Fibroblast of lung (primary cell): ENCODE measurements around the gene CCDC85A. TPM values are rescaled to one million over a fixed set of nuclear protein-coding genes. Genes with fewer than 3 reads are reported as not detected.

Experiments used
- DNase-seq, 2 donors: peaks; one replicate each; pipeline versions ENCODE4 v3.0.0 to v3.0.0-alpha.2; 2010; ENCODE audit warnings: low read depth in 2 of 2
- H2AFZ ChIP-seq: 2 replicates; pipeline ENCODE4 v1.5.1; 2012; ENCODE audit warnings: low read length, control low read depth, inconsistent platforms
- H3K27ac ChIP-seq: 2 replicates; pipeline ENCODE4 v1.5.1; 2011; ENCODE audit warnings: low read length, control low read depth; ENCODE audit not compliant: insufficient read depth
- H3K27me3 ChIP-seq: 2 replicates; pipeline ENCODE4 v1.5.1; 2011; ENCODE audit warnings: mild to moderate bottlenecking, low read length; ENCODE audit not compliant: control insufficient read depth, insufficient read depth
- H3K36me3 ChIP-seq: 2 replicates; pipeline ENCODE4 v1.5.1; 2011; ENCODE audit warnings: low read length; ENCODE audit not compliant: control insufficient read depth, insufficient read depth
- H3K4me1 ChIP-seq: 2 replicates; pipeline ENCODE4 v1.5.1; 2011; ENCODE audit warnings: low read length; ENCODE audit not compliant: control insufficient read depth, insufficient read depth; ENCODE audit errors: extremely low read depth
- H3K4me2 ChIP-seq: 2 replicates; pipeline ENCODE4 v1.5.1; 2011; ENCODE audit warnings: low read length, control low read depth; ENCODE audit not compliant: insufficient read depth; ENCODE audit errors: extremely low read depth
- H3K4me3 ChIP-seq, 4 experiments: fragments of 200-600 bp in 1 of 4; sonication (generic) in 1 of 4; replicated peaks in 1 of 4; 2 replicates each; pipeline ENCODE4 v1.5.1; 2011 to 2016; ENCODE audit warnings: low read length in 4 of 4, low read depth in 3 of 4, mild to moderate bottlenecking in 3 of 4, control low read depth in 2 of 4, inconsistent platforms in 1 of 4, mixed read lengths in 1 of 4; ENCODE audit not compliant: insufficient read depth in 1 of 4; ENCODE audit errors: control extremely low read depth in 1 of 4
- H3K79me2 ChIP-seq: 2 replicates; pipeline ENCODE4 v1.5.1; 2012; ENCODE audit warnings: mild to moderate bottlenecking, low read length, inconsistent platforms; ENCODE audit not compliant: control insufficient read depth, insufficient read depth
- H3K9ac ChIP-seq: 2 replicates; pipeline ENCODE4 v1.5.1; 2011; ENCODE audit warnings: mild to moderate bottlenecking, low read length, control low read depth; ENCODE audit not compliant: insufficient read depth
- H3K9me3 ChIP-seq: 2 replicates; pipeline ENCODE4 v1.5.1; 2012; ENCODE audit warnings: low read depth, low read length; ENCODE audit not compliant: control insufficient read depth, insufficient read depth
- H4K20me1 ChIP-seq: 2 replicates; pipeline ENCODE4 v1.5.1; 2011; ENCODE audit warnings: low read length; ENCODE audit not compliant: control insufficient read depth, insufficient read depth; ENCODE audit errors: extremely low read depth
- EZH2 ChIP-seq: IDR thresholded peaks from 2 replicates; pipeline ENCODE4 v1.5.1; 2012; ENCODE audit warnings: low read length, control low read depth, mild to moderate bottlenecking; ENCODE audit errors: missing control alignments
- polyA plus RNA-seq, 2 donors: library from polyadenylated mRNA; depleted of rRNA in 1 of 2; stranded (reverse) in 1 of 2; unstranded in 1 of 2; fragments of >200 nt; gene quantifications; 2 replicates each; pipeline ENCODE4 v1.2.1, GENCODE V29; 2011 to 2012; ENCODE audit warnings: missing spikeins in 1 of 2
- total RNA-seq: library from RNA; depleted of rRNA; stranded (reverse); fragments of >200 nt; gene quantifications from 2 replicates; pipeline ENCODE4 v1.2.1, GENCODE V29; 2014
- TF ChIP-seq, protein P1 (sequence below), 2 donors: IDR thresholded peaks in 1 of 2; conservative IDR thresholded peaks in 1 of 2; 1 replicate in 1 of 2; 2 replicates in 1 of 2; pipeline ENCODE4 v1.5.1; 2011 to 2012; ENCODE audit warnings: low read length in 2 of 2, control low read depth in 1 of 2, inconsistent platforms in 1 of 2, low read depth in 1 of 2, mild to moderate bottlenecking in 1 of 2

The CCDC85A gene
- total and polyA plus RNA-seq, 2 donors (not counting 1 experiment from before 2014, with no cell fraction given), result 0.03 TPM; not detected in 1

DNA sequence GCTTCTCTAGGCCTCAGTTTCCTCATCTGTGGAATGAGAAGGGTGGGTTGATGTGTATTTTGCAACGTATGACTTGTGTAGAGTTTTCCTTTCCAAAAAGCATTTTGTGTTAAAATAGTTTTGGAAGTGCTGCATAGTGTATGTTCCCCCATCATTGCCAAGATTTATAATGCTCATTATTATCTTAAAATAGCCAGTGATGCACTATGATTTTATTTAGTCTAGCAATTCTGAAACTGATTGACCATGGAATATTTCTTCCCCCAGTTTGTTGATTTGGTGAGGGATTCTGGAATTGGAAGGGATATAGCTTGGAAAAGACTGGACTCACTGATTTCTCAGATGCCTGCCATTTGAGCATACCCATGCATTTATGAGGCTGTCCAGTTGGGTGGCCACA, 130.6 kb downstream of the CCDC85A start:
- Histone ChIP-seq H3K9me3 (no peaks in the 10 kb centered on the region), H3K27ac (no peak overlapping the region), H3K4me2 (no peak overlapping the region), H3K27me3 (no peaks in the 10 kb centered on the region), H4K20me1 (no peaks in the 10 kb centered on the region), H3K36me3 (no peaks in the 10 kb centered on the region), H3K4me1 (no peaks in the 10 kb centered on the region), H3K9ac (no peak overlapping the region), H3K4me3 (no peak overlapping the region), H2AFZ (no peak overlapping the region), H3K79me2 (no peaks in the 10 kb centered on the region)
- DNase-seq, result no peak
- TF ChIP-seq, protein P1, sequence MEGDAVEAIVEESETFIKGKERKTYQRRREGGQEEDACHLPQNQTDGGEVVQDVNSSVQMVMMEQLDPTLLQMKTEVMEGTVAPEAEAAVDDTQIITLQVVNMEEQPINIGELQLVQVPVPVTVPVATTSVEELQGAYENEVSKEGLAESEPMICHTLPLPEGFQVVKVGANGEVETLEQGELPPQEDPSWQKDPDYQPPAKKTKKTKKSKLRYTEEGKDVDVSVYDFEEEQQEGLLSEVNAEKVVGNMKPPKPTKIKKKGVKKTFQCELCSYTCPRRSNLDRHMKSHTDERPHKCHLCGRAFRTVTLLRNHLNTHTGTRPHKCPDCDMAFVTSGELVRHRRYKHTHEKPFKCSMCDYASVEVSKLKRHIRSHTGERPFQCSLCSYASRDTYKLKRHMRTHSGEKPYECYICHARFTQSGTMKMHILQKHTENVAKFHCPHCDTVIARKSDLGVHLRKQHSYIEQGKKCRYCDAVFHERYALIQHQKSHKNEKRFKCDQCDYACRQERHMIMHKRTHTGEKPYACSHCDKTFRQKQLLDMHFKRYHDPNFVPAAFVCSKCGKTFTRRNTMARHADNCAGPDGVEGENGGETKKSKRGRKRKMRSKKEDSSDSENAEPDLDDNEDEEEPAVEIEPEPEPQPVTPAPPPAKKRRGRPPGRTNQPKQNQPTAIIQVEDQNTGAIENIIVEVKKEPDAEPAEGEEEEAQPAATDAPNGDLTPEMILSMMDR (conservative IDR thresholded peaks at IDR 0.05 in 1 of 2, IDR thresholded peaks at IDR 0.05 in 1 of 2; ENCODE audit: low read depth in 1 of 2, low read length in 2 of 2), result no peak
- TF ChIP-seq EZH2, result no peak

DNA sequence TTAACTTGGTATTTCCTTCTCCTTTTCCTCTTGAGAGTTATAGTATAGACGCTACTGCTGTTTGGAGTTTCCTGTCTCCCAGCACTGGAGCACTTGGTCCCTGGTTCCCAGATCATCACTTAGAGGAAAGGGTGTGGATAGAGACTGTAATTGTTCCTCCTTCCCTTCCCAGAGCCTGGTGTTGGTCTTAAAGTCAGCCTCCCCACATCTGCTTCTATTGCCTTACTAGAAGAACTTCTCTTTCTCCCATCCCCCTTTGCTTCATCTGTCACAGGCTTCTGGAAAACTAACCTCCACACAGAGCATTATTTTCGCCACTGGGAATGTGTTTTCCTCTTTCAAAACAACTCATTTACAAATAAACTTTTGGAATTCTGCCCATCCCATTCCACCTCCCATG, 131.0 kb downstream of the CCDC85A start:
- H3K4me2 ChIP-seq, result no peak overlapping the region
- H4K20me1 ChIP-seq, result no peaks in the 10 kb centered on the region

DNA sequence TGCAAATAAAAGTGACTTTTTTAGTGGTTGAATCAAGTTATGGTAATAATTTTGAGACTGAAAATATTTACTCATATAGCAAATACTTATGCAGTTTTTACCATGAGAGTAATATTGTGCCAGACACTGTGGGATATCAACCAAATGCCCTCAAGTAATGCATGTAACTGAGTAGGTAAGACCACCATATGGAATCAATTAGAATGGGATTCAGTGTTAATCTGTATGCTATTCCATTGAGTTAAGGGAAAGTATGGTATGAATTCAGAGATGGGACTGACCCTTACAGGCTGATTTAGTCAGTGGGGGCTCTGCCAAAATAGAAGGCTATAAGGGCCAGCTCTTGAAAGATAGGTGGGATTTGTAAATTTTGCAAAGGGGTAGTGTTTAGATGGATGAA, 131.6 kb downstream of the CCDC85A start:
- Histone ChIP-seq H4K20me1 (no peaks in the 10 kb centered on the region), H3K36me3 (no peaks in the 10 kb centered on the region), H3K4me1 (no peaks in the 10 kb centered on the region), H2AFZ (no peak overlapping the region), H3K4me3 (no peak overlapping the region), H3K79me2 (no peaks in the 10 kb centered on the region), H3K9me3 (no peaks in the 10 kb centered on the region), H3K27me3 (no peaks in the 10 kb centered on the region), H3K9ac (no peak overlapping the region), H3K4me2 (no peak overlapping the region), H3K27ac (no peak overlapping the region)
- no peak for TF ChIP-seq EZH2
- no peak for DNase-seq

More for the DNA sequence above, 131.0 kb downstream of the CCDC85A start:
- TF ChIP-seq, protein P1 (conservative IDR thresholded peaks at IDR 0.05 in 1 of 2, IDR thresholded peaks at IDR 0.05 in 1 of 2; ENCODE audit: low read depth in 1 of 2, low read length in 2 of 2), result no peak
- TF ChIP-seq EZH2, result no peak
- H3K4me3 ChIP-seq, result no peak overlapping the region
- DNase-seq, result no peak
- H3K9me3 ChIP-seq, result no peaks in the 10 kb centered on the region
- no peak overlapping the region for H2AFZ ChIP-seq
- H3K36me3 ChIP-seq, result no peaks in the 10 kb centered on the region
- H3K27me3 ChIP-seq, result no peaks in the 10 kb centered on the region
- no peaks in the 10 kb centered on the region for H3K79me2 ChIP-seq
- no peak overlapping the region for H3K9ac ChIP-seq
- H3K27ac ChIP-seq, result no peak overlapping the region
- H3K4me1 ChIP-seq, result no peaks in the 10 kb centered on the region
